Aorta (tissue), 5 donors: Measurements from ENCODE around the gene OR51V1. TPM values are rescaled to one million over a fixed set of nuclear protein-coding genes. Genes with fewer than 3 reads are reported as not detected.

ENCODE experiments used
- ATAC-seq: fragments of 200-7000 bp; cut with Tn5 transposase; one replicate; pipeline ENCODE4 v1.9.1; 2022; ENCODE audit warnings: moderate library complexity; ENCODE audit not compliant: low FRiP score
- DNase-seq, 2 donors: peaks; one replicate each; pipeline ENCODE4 v3.0.0-alpha.2; 2020
- H3K27ac ChIP-seq, 2 donors: one replicate each; pipeline ENCODE4 v1.5.1; 2013; ENCODE audit warnings: low read length in 2 of 2, mild to moderate bottlenecking in 2 of 2, moderate library complexity in 2 of 2, control low read depth in 1 of 2, inconsistent platforms in 1 of 2, low read depth in 1 of 2
- H3K27me3 ChIP-seq, 2 donors: one replicate each; pipeline ENCODE4 v1.6.1; 2013; ENCODE audit warnings: control low read depth in 1 of 2, low read length in 1 of 2, mild to moderate bottlenecking in 1 of 2, moderate library complexity in 1 of 2; ENCODE audit not compliant: insufficient read depth in 2 of 2, control insufficient read depth in 1 of 2
- H3K36me3 ChIP-seq, 2 donors: one replicate each; pipeline ENCODE4 v1.6.1; 2013; ENCODE audit warnings: control low read depth in 1 of 2, low read length in 1 of 2, mild to moderate bottlenecking in 1 of 2; ENCODE audit not compliant: insufficient read depth in 2 of 2, control insufficient read depth in 1 of 2
- H3K4me1 ChIP-seq, 2 donors: one replicate each; pipeline ENCODE4 v1.6.1; 2013; ENCODE audit warnings: low read length in 2 of 2, control low read depth in 1 of 2, mild to moderate bottlenecking in 1 of 2, moderate library complexity in 1 of 2; ENCODE audit not compliant: insufficient read depth in 2 of 2, control insufficient read depth in 1 of 2
- H3K4me3 ChIP-seq, 2 donors: one replicate each; pipeline ENCODE4 v1.5.1; 2013; ENCODE audit warnings: low read length in 2 of 2, control low read depth in 1 of 2, mild to moderate bottlenecking in 1 of 2
- H3K9me3 ChIP-seq: one replicate; pipeline ENCODE4 v1.6.1; 2013; ENCODE audit warnings: mild to moderate bottlenecking, low read length; ENCODE audit not compliant: control insufficient read depth
- WGBS, 2 donors: extraction: QIAGEN DNeasy Blood & Tissue Kit; methylation state at CpG; one replicate each; pipeline ENCODE4 v1.1.7; 2013; 5-methylcytosine and 5-hydroxymethylcytosine counted together
- intact Hi-C, 2 donors: fragments of 100-400 bp; cut with DNase I; formaldehyde crosslinking; loops; one replicate each; pipeline versions ENCODE4 v1.14.2 to v1.15.0; 2022
- polyA plus RNA-seq, 2 donors: library from polyadenylated mRNA; stranded (reverse); fragments of 200-250 nt; gene quantifications; one replicate each; pipeline ENCODE4 v1.2.3, GENCODE V29; 2013
- total RNA-seq, 2 donors: library from RNA; stranded (reverse); fragmentation: NEBNext Ultra II Directional; extraction: Animal tissue kit (Norgen Biotek cat#: 25700); gene quantifications; one replicate each; pipeline ENCODE4 v1.2.1, GENCODE V29; 2021
- donor health status: healthy with polysubstance abuse.
- donor health status: Bipolar disorder and iron deficiency.
- donor health status: DM: no; HTN: no; CAD: no.
- donor health status: DM: no; HTN: no; CAD: no.
- donor health status: DM: yes; HTN: yes; CAD: no.

Gene OR51V1
- total and polyA plus RNA-seq, 4 donors, result not detected

GRCh38 chr11:5233307-5233706 lies 32.8 kb upstream of the OR51V1 start:
- Histone ChIP-seq H3K36me3 (no peaks in the 10 kb centered on the region), H3K27me3 (no peaks in the 10 kb centered on the region), H3K4me3 (no peak overlapping the region), H3K9me3 (no peaks in the 10 kb centered on the region), H3K27ac (no peak overlapping the region), H3K4me1 (no peaks in the 10 kb centered on the region)
- intact Hi-C loops, result no loop called here
- ATAC-seq, result no peak
- WGBS, 2 donors, result 74 to 78% methylated on average over 1 of the region's 1 CpG
- DNase-seq, result no peak

GRCh38 chr11:5232821-5233220 lies 32.3 kb upstream of the OR51V1 start:
- 90 to 96% methylated on average over 2 of the region's 2 CpGs for WGBS, 2 donors
- DNase-seq (no peak), ATAC-seq (no peak)
- Histone ChIP-seq H3K36me3 (no peaks in the 10 kb centered on the region), H3K4me1 (no peaks in the 10 kb centered on the region), H3K27me3 (no peaks in the 10 kb centered on the region), H3K9me3 (no peaks in the 10 kb centered on the region), H3K27ac (no peak overlapping the region), H3K4me3 (no peak overlapping the region)
- intact Hi-C loops, result no loop called here

DNA sequence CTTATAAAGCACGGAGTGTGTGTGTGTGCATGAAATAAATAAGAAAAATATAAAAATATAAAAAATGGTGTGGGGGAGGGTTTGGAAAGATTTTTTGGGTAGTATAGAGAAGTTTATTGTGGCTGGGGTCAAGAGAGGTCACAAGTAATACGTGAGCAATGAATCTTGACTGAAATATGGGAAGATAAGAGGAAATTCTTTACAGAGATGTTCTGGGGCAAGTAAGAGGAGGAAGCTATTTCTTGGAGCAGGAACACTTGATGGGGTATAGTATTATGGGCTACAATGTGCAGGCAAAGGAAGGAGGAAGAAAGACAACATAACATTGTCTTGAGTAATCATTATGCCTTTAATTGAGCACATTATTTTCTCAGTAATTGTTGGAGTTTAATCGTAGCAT lies 31.7 kb upstream of the OR51V1 start:
- 57 to 63% methylated on average over 3 of the region's 3 CpGs for WGBS, 2 donors
- no peak for ATAC-seq
- intact Hi-C loops, result no loop called here

GRCh38 chr11:5231111-5231510 lies 30.6 kb upstream of the OR51V1 start:
- no peak for DNase-seq
- WGBS, 2 donors, result 81 to 86% methylated on average over 2 of the region's 2 CpGs
- H3K9me3 ChIP-seq, result no peaks in the 10 kb centered on the region

More for the DNA sequence above, 31.7 kb upstream of the OR51V1 start:
- no peaks in the 10 kb centered on the region for H3K27me3 ChIP-seq
- H3K9me3 ChIP-seq, result no peaks in the 10 kb centered on the region
- no peaks in the 10 kb centered on the region for H3K4me1 ChIP-seq
- no peak overlapping the region for H3K4me3 ChIP-seq
- H3K27ac ChIP-seq, result no peak overlapping the region
- H3K36me3 ChIP-seq, result no peaks in the 10 kb centered on the region
- DNase-seq, result no peak

DNA sequence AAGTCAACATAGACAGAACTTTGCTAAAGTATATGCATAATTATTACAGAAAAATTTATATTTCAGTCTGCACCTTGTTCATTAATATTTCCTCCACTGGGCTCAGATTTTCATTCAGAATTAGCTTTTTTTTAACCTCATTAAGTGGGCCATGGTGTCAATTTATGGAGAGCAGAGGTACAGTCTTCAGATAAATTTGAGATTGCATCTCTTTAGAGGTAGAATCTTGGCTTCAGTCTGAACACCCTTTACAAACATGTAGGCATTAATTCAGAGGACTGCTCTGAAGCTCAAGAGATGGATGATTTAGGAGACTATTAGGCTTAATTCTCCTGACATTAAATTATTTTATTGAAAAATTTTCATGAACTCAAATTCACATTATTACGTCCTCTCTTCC lies 29.8 kb upstream of the OR51V1 start:
- Histone ChIP-seq H3K4me1 (no peaks in the 10 kb centered on the region), H3K27ac (no peak overlapping the region), H3K36me3 (no peaks in the 10 kb centered on the region), H3K9me3 (no peaks in the 10 kb centered on the region), H3K27me3 (no peaks in the 10 kb centered on the region), H3K4me3 (no peak overlapping the region)
- intact Hi-C loops, result no loop called here
- no peak for ATAC-seq
- WGBS, 2 donors, result 72 to 85% methylated on average over 1 of the region's 1 CpG
- DNase-seq, result no peak

More at GRCh38 chr11:5231111-5231510, 30.6 kb upstream of the OR51V1 start:
- no peak overlapping the region for H3K27ac ChIP-seq
- no peaks in the 10 kb centered on the region for H3K36me3 ChIP-seq
- H3K4me3 ChIP-seq, result no peak overlapping the region
- ATAC-seq, result no peak
- intact Hi-C loops, result no loop called here
- H3K4me1 ChIP-seq, result no peaks in the 10 kb centered on the region
- no peaks in the 10 kb centered on the region for H3K27me3 ChIP-seq

GRCh38 chr11:5229796-5230195 lies 29.3 kb upstream of the OR51V1 start:
- H3K4me1 ChIP-seq, result no peaks in the 10 kb centered on the region
- DNase-seq, result no peak
- no peaks in the 10 kb centered on the region for H3K9me3 ChIP-seq
- WGBS, 2 donors, result 77 to 79% methylated on average over 2 of the region's 2 CpGs
- intact Hi-C loops, result no loop called here
- no peak overlapping the region for H3K27ac ChIP-seq
- H3K4me3 ChIP-seq, result no peak overlapping the region
- H3K27me3 ChIP-seq, result no peaks in the 10 kb centered on the region
- H3K36me3 ChIP-seq, result no peaks in the 10 kb centered on the region
- no peak for ATAC-seq

DNA sequence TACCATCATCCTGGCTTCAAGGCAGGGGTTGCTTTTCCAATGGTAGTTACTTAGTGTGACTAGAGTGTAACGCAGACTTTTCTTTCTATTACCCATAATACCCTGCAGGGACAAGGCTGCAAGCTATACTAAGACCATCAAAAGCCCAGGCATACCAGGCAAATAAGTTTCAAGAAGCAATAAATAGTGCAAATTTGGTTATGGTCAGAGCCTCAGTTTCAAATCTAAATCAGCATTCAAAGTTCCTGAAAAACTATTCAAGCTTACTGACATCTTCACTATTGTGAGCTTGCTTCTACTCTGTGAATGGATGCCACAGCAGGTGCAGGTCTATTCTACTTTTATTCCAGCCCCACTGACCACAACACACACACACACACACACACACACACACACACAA lies 28.9 kb upstream of the OR51V1 start:
- DNase-seq (no peak), ATAC-seq (no peak)
- H3K27ac ChIP-seq, result no peak overlapping the region
- H3K27me3 ChIP-seq, result no peaks in the 10 kb centered on the region
- intact Hi-C loops, result no loop called here
- H3K4me1 ChIP-seq, result no peaks in the 10 kb centered on the region
- no peaks in the 10 kb centered on the region for H3K36me3 ChIP-seq
- H3K4me3 ChIP-seq, result no peak overlapping the region
- WGBS, 2 donors, result 73 to 80% methylated on average over 1 of the region's 1 CpG
- H3K9me3 ChIP-seq, result no peaks in the 10 kb centered on the region

GRCh38 chr11:5228124-5228523 lies 27.6 kb upstream of the OR51V1 start:
- Histone ChIP-seq H3K4me1 (no peaks in the 10 kb centered on the region), H3K27ac (no peak overlapping the region), H3K27me3 (no peaks in the 10 kb centered on the region), H3K4me3 (no peak overlapping the region), H3K36me3 (no peaks in the 10 kb centered on the region), H3K9me3 (no peaks in the 10 kb centered on the region)
- no peak for DNase-seq
- no peak for ATAC-seq
- intact Hi-C loops, result no loop called here
- 58 to 59% methylated on average over 5 of the region's 5 CpGs for WGBS, 2 donors

GRCh38 chr11:5227681-5228080 lies 27.2 kb upstream of the OR51V1 start:
- DNase-seq (no peak), ATAC-seq (no peak)
- intact Hi-C loops, result no loop called here
- no peaks in the 10 kb centered on the region for H3K36me3 ChIP-seq
- H3K4me1 ChIP-seq, result no peaks in the 10 kb centered on the region
- no peak overlapping the region for H3K4me3 ChIP-seq
- H3K9me3 ChIP-seq, result no peaks in the 10 kb centered on the region
- WGBS, 2 donors, result 40 to 43% methylated on average over 1 of the region's 1 CpG
- H3K27ac ChIP-seq, result no peak overlapping the region
- H3K27me3 ChIP-seq, result no peaks in the 10 kb centered on the region
